Chondrocyte (in vitro differentiated cells): ENCODE results near the gene SLC43A2. TPM values are rescaled to one million over a fixed set of nuclear protein-coding genes. Genes with fewer than 3 reads are reported as not detected.
"Not testable (repeated sequence)": the region's sequence is repeated elsewhere in the genome, so short reads cannot be mapped to it uniquely, and the experiment has no call there.

Experiments used
- DNase-seq: peaks from one replicate; pipeline ENCODE4 v3.0.0; 2021; ENCODE audit warnings: mixed read lengths, low spot score
- H3K27ac Mint-ChIP-seq: one replicate; pipeline ENCODE4 v1.8.0; 2021; ENCODE audit warnings: mild to moderate bottlenecking, moderate library complexity, mixed read lengths; ENCODE audit not compliant: unreplicated experiment
- H3K27me3 Mint-ChIP-seq: 2 replicates; pipeline ENCODE4 v1.8.0; 2021; ENCODE audit warnings: low read depth, mixed read lengths
- H3K36me3 Mint-ChIP-seq: 2 replicates; pipeline ENCODE4 v1.8.0; 2021; ENCODE audit warnings: low read depth, mixed read lengths
- H3K4me1 Mint-ChIP-seq: 2 replicates; pipeline ENCODE4 v1.8.0; 2021; ENCODE audit warnings: low read depth, mild to moderate bottlenecking, mixed read lengths
- H3K4me3 Mint-ChIP-seq: one replicate; pipeline ENCODE4 v1.8.0; 2021; ENCODE audit warnings: mild to moderate bottlenecking, moderate library complexity, mixed read lengths; ENCODE audit not compliant: unreplicated experiment
- H3K9me3 Mint-ChIP-seq: 2 replicates; pipeline ENCODE4 v1.8.0; 2021; ENCODE audit warnings: low read depth, mixed read lengths
- total RNA-seq: library from RNA; stranded (reverse); gene quantifications from 3 replicates; pipeline ENCODE4 v1.2.1, GENCODE V29; 2021
- TF ChIP-seq, protein P1 (sequence below): fragments of 200-600 bp; sonication (generic); IDR thresholded peaks from 2 replicates; pipeline ENCODE4 v1.5.0; 2021; ENCODE audit warnings: antibody characterized with exemption, mild to moderate bottlenecking, moderate library complexity

The SLC43A2 gene
- total RNA-seq, 1 donor from 2014 or later: 3.3 TPM

DNA sequence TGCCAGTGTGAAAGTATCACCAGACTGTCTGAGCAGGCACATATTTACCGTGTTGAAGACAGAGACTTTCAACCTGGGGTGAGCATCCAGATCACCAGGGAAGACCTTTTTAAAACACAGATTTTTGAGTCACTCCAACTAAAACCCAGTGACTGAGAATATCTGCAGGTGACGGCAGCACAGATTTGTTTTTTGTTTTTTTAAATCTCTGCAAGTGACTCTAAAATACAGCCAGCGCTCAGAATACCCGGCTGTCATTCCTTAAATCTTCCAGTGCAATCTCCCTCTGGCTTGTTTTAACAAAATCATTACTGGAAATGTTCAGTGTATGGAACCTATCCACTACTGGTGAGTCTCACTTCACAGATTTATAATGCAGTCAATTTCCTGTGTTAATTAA lies 92.9 kb downstream of the SLC43A2 start:
- DNase-seq: no peak
- Mint-ChIP-seq H3K9me3 (no peaks in the 10 kb centered on the region), H3K27me3 (no peaks in the 10 kb centered on the region), H3K4me1 (no peaks in the 10 kb centered on the region), H3K36me3 (peaks cover 24% of the 10 kb centered on the region), H3K4me3 (no peak overlapping the region), H3K27ac (no peak overlapping the region)
- TF ChIP-seq, protein P1, sequence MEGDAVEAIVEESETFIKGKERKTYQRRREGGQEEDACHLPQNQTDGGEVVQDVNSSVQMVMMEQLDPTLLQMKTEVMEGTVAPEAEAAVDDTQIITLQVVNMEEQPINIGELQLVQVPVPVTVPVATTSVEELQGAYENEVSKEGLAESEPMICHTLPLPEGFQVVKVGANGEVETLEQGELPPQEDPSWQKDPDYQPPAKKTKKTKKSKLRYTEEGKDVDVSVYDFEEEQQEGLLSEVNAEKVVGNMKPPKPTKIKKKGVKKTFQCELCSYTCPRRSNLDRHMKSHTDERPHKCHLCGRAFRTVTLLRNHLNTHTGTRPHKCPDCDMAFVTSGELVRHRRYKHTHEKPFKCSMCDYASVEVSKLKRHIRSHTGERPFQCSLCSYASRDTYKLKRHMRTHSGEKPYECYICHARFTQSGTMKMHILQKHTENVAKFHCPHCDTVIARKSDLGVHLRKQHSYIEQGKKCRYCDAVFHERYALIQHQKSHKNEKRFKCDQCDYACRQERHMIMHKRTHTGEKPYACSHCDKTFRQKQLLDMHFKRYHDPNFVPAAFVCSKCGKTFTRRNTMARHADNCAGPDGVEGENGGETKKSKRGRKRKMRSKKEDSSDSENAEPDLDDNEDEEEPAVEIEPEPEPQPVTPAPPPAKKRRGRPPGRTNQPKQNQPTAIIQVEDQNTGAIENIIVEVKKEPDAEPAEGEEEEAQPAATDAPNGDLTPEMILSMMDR: no peak

DNA sequence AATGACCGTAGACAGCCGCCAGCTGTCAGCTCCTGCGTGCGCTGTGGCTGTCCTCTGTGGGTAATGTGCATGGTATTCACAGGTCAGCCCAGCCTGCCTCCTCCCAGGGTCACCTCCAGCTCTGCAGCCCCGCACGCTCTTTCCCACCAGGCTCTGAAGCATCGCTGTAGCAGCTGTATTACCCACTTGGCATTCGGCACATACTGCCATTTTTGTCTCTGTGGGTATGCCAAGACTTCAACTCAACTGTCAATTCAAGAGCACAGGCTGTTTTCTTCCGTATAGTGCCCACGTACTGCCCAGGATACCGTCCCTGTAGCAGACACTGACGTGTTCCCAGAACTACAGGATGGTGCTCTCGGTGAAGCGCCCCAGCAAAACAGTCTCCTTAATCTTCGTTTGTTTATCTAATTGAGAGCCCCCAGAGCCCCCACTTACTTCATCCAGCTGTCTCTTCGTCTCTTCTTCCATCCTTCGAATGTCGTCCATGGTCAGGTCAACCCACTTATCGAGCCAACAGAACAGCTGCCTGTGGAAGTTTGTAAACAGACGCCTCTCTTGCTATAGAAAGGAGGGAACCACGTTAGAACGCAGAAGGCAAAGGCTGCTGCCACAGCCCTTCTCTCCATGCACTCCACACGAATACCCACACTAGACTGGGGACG lies 94.8 kb downstream of the SLC43A2 start:
- TF ChIP-seq, protein P1: no peak
- no peak overlapping the region for H3K27ac Mint-ChIP-seq
- H3K27me3 Mint-ChIP-seq: no peaks in the 10 kb centered on the region
- H3K4me3 Mint-ChIP-seq: no peak overlapping the region
- peaks cover 21% of the 10 kb centered on the region for H3K36me3 Mint-ChIP-seq
- no peaks in the 10 kb centered on the region for H3K4me1 Mint-ChIP-seq
- DNase-seq: no peak
- H3K9me3 Mint-ChIP-seq: no peaks in the 10 kb centered on the region

DNA sequence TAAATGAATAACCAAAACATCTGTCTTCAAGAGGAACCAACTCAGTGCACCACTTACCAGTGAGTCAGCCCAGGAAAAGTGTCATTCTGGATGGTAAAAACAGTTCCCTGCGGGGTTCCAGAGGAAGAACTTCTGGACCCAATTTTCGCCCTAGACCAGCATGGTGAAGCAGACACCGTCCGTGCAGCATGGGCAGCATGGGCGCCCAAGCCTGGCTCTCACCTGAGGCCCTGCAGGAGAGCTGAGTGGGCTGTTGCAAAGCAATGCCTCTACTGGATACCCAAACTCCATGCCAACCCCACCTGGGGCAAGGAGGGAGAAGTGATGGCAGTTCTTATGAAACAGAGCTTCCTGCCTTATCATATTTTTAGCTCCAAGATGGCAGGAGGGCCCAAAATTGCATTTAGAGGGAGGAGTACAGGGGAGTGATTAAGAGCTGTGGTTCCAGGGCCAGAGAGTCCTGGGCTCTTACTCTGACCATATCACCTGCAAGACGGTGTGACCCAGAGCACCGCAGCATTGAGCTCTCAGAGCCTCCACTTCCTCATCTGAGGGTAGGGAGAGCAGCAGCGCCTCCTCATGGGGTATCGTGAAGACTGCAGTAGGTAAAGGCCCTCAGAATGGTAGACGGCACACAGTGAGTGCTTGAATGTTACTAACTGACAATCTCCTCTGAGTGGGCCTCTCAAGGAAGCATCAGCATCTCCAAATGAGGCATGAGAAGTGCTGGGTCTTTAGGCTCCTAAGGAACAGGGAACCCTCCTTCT lies 95.6 kb downstream of the SLC43A2 start:
- DNase-seq: no peak
- H3K27ac Mint-ChIP-seq: no peak overlapping the region
- peaks cover 20% of the 10 kb centered on the region for H3K36me3 Mint-ChIP-seq
- TF ChIP-seq, protein P1: peak; percentile 51
- H3K9me3 Mint-ChIP-seq: no peaks in the 10 kb centered on the region
- no peak overlapping the region for H3K4me3 Mint-ChIP-seq
- no peaks in the 10 kb centered on the region for H3K27me3 Mint-ChIP-seq
- H3K4me1 Mint-ChIP-seq: no peaks in the 10 kb centered on the region

DNA sequence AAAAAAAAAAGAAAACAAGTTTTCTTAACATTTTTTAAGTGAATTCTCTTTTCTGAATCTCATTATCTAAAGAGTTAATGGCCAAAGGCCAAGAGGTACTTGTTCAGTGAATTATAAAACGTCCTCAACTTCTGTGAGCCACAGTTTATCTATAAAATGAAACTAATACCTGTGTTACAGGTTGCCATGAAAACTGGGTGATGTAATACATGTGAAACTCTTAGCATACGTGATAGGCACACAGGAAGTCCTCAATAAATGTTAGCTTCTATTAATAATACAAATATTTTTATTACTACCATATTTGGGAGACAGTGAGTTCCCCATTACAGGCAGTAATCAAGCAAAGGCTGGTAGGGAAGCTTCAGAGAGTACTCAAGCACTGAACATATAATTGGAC lies 98.8 kb downstream of the SLC43A2 start:
- Mint-ChIP-seq H3K9me3 (no peaks in the 10 kb centered on the region), H3K4me1 (no peaks in the 10 kb centered on the region)

DNA sequence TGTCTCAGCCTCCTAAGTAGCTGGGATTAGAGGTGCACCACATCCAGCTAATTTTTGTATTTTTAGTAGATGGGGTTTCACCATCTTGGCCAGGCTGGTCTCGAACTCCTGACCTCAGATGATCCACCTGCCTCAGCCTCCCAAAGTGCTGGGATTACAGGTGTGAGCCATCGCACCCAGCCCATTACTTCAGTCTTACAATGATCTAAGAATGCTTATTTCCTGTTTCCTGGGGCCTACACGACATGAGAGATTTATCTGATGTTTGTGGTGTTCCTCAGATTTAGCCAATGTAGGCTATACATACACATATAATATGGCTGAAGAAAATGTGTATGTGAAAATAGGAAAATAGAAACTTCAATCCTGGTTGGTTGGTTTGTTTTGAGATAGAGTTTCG lies 101.8 kb downstream of the SLC43A2 start:
- H3K4me1 Mint-ChIP-seq, DNase-seq, H3K9me3 Mint-ChIP-seq, H3K27ac Mint-ChIP-seq, H3K36me3 Mint-ChIP-seq, H3K4me3 Mint-ChIP-seq, H3K27me3 Mint-ChIP-seq: not testable (repeated sequence)

More for the DNA sequence above, 98.8 kb downstream of the SLC43A2 start:
- Mint-ChIP-seq H3K27ac (peak overlapping the region; percentile 45), H3K27me3 (no peaks in the 10 kb centered on the region), H3K4me3 (no peak overlapping the region), H3K36me3 (peaks cover 19% of the 10 kb centered on the region)
- no peak for DNase-seq
- TF ChIP-seq, protein P1: no peak
